Measurements from ENCODE around the gene ZNF587B.
"Not testable (repeated sequence)": the region's sequence is repeated elsewhere in the genome, so short reads cannot be mapped to it uniquely, and the experiment has no call there.

Gene ZNF587B

DNA sequence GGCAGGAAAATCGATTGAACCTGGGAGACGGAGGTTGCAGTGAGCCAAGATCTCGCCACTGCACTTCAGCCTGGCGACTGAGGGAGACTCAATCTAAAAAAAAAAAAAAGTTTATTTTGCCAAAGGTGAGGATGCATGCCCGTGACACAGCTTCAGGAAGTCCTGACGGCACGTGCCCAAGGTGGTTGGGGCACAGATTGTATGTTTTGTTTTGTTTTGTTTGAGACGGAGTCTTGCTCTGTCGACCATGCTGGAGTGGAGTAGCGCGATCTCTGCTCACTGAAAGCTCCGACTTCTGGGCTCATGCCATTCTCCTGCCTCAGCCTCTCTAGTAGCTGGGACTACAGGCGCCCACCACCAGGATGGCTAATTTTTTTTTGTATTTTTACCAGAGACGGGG, 12.1 kb upstream of the ZNF587B start:
- FAIRE-seq, result no peak

DNA sequence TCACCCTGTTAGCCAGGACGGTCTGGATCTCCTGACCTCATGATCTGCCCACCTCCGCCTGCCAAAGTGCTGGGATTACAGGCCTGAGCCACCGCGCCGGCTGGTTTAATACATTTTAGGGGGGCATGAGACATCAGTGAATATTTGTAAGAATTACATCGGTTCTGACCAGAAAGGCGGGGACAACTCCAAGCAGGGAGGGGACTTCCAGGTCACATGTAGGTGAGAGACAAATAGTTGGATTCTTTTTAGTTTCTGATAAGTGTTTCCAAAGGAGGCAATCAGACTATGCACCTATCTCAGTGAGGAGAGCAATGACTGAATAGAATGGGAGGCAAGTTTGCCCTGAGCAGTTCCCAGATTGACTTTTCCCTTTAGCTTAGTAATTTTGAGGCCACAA, 11.7 kb upstream of the ZNF587B start:
- DNase-seq (ENCODE audit: insufficient read length, low spot score) (no peak), FAIRE-seq (no peak)

More for the DNA sequence above, 12.1 kb upstream of the ZNF587B start:
- DNase-seq (ENCODE audit: insufficient read length, low spot score), result no peak

DNA sequence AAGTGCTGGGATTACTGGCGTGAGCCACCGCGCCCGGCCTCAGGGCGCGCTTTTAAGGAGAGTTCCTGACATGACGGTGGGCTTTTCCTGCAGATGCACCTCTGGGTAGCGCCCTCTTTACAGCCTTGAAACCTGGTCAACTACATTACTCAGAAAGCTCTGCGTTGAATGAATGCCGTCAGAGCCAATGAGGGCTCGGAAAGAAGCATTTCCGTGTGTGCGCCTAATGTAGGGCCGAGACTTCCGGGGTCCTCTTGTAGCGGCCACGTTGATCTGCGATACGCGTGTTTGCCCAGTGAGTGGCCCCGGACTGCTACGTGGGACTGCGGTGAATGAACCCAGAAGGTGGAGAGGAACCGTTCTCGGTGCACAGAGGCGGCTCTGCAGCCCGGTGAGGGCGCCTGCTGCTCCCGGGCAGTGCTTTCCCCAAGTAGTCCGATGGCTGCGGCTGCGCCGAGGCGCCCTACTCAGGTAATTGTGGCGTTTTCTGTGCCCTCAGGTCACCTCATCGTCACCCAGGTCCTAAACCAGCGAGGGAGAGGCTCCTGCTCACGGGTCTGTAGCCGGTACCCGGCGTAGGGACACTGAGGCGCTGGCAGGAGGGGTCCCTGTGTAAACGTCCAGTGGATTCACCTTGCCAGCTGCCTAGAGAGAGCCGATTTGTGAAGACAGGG, 10.5 kb upstream of the ZNF587B start:
- DNase-seq (ENCODE audit: insufficient read length, low spot score) (peak; percentile 97), FAIRE-seq (no peak)

DNA sequence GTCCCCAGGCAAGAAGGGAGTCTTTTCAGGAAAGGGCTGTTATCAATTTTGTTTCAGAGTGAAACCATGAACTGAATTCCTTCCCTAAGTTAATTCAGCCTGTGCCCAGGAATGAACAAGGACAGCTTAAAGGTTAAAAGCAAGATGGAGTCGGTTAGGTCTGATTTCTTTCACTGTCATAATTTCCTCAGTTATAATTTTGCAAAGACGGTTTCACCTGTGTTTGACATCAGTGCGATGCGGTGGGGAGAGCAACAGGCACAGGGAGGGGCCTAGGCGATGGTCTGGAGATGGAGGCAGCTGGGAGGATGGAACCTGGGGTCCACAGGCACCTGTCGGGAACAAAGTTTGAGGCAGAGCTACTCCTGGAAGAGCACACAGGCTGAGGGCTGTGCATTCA, 9.5 kb upstream of the ZNF587B start:
- DNase-seq (ENCODE audit: insufficient read length, low spot score) (no peak), FAIRE-seq (no peak)

DNA sequence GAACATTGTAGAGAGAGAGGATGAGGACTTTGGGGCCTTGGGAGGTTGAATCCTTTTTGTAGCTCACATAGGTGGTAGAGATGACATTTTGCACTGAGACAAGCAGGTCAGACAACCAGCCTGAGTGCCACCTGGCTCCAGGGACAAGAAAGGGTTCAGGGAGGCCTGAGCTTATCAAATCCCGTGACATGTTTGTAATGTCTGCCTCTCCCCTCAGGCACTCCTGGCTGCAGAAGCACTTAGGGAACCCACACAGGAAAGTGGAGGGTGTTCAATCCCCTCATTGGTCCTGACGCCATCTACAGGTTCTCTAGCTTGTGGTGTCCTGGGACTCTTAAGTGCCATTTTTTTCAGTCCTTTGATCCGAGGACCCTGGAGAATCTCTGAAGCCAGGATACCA, 9.0 kb upstream of the ZNF587B start:
- DNase-seq (ENCODE audit: insufficient read length, low spot score); FAIRE-seq: not testable (repeated sequence)

DNA sequence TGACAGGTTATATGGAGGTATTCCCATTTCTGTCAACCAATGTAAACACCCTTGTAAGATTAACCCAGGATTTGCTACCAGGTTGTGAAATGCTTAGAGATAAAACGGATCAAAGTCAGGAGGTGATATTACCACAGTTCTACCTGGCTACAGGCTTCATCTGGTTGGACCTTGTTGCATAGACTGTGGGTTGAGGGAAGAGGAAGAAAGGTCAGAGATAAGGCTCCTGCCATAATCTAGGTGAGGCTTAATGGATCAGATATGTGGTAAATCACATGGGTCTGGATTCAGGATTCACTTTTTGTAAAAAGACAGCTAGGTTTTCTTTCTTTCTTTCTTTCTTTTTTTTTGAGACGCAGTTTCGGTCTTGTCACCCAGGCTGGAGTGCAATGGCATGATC, 8.6 kb upstream of the ZNF587B start:
- not testable (repeated sequence) for FAIRE-seq; DNase-seq (ENCODE audit: insufficient read length, low spot score)

DNA sequence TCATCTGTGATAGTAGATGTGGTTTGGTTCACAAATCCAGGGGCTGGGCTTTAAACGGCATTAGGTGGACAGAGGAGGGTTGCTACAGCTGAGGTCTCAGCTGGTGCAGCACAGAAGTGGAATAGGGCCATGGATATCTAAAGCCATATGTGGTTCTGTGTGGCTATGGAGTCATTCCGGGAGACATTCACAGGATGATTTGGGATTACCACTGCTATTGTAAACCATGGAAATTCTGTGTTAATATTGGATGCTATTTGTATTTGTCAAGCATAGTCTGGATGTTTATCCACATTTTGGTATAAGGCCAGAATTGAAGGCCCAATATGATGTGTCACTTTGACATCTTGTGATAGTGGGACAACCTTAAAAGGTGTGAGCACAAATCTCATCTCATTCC, 6.9 kb upstream of the ZNF587B start:
- DNase-seq (ENCODE audit: insufficient read length, low spot score); FAIRE-seq: not testable (repeated sequence)

DNA sequence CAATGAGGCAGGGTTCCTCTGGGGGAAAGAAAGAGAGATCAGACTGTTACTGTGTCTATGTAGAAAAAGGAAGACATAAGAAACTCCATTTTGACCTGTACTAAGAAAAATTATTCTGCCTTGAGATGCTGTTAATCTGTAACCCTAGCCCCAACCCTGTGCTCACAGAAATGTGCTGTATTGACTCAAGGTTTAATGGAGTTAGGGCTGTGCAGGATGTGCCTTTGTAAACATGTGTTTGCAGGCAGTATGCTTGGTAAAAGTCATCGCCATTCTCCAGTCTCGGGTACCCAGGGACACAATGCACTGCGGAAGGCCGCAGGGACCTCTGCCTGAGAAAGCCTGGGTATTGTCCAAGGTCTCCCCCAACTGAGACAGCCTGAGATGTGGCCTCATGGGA, 6.5 kb upstream of the ZNF587B start:
- not testable (repeated sequence) for FAIRE-seq; DNase-seq (ENCODE audit: insufficient read length, low spot score)

DNA sequence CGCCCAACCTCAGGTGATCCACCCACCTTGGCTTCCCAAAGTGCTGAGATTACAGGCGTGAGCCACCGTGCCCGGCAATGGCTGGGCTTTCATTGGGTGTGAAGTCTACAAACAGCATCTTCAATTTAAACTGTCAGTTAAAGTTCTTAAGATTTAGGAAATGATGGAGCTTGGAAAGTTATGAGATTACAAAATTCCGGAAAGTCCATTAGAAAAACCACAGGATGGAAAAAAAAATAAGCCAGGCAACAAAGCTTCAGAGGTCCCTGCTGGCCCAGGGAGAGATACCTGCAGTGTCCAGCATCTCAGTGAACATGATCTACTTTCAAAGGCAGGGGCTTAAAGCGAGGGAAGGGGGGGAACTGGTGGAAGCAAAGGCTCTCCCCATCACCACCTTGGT, 4.6 kb upstream of the ZNF587B start:
- FAIRE-seq (no peak), DNase-seq (ENCODE audit: insufficient read length, low spot score) (no peak)

DNA sequence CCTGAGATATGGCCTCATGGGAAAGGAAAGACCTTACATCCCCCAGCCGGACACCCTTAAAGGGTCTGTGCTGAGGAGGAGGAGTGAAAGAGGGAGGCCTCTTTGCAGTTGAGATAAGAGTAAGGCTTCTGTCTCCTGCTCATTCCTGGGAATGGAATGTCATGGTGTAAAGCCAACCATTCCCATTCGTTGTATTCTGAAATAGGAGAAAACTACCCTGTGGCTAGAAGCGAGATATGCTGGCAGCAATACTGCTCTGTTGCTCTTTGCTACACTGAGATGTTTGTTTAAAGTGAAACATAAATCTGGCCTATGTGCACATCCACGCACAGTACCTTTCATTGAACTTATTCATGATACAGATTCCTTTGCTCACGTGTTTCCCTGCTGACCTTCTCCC, 783 bp upstream of the ZNF587B start:
- DNase-seq (ENCODE audit: insufficient read length, low spot score) (no peak), FAIRE-seq (no peak)

DNA sequence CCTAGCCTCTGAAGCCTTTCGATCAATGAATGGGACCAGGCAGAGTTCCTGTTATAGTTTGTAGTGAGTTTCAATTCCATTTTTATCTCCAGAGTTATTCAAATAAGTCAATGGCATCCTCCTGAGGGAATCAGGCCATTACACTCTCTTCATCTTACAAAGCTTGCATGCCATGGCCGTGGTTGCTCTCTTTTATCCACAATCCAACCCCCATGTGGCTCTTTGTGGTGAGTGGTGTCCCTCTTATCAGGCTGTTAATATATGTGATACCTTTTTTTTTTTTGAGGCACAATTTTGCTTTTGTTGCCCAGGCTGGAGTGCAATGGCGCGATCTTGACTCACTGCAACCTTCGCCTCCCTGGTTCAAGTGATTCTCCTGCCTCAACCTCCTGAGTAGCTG, 6.9 kb downstream of the ZNF587B start:
- not testable (repeated sequence) for DNase-seq (ENCODE audit: insufficient read length, low spot score); FAIRE-seq

DNA sequence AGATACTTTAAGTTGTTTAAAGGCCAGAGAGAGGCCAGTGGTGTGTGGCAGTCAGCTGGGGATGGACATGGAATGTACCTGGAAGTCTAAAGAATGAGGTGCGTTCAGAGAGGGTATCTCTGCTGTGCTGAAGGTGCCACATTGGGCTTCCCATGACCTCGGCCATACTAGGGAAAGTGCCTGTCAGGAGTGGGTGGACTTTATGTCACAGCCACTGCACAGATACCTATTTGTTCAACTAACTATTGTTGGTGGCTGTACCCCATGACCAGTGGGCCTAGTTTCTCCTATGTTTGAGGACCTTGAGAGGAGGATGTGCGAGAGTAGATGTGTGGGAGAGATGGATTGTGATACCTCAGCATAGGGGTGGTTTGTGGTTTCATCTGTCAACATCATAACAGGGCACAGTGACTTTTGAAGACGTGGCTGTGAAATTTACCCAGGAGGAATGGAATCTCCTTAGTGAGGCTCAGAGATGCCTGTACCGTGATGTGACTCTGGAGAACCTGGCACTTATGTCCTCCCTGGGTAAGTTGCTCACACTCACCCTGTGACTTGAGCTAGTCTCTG, 8.6 kb downstream of the ZNF587B start:
- FAIRE-seq; DNase-seq (ENCODE audit: insufficient read length, low spot score): not testable (repeated sequence)

DNA sequence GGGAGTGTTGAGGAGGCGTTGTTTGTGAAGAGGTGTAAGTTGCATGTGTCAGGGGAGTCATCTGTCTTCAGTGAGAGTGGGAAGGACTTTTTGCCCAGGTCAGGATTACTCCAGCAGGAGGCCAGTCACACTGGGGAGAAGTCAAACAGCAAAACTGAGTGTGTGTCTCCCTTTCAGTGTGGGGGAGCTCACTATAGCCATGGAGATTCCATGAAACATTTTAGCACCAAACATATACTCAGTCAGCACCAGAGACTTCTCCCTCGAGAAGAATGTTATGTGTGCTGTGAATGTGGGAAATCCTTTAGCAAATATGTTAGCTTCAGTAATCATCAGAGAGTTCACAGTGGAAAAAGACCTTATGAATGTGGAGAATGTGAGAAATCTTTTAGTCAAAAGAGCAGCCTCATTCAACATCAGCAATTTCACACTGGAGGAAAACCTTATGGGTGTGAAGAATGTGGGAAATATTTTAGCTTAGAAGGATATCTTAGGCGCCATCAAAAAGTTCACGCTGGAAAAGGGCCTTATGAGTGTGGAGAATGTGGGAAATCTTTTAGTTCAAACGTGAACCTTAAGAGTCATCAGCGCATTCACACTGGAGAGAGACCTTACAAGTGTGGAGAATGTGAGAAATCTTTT, 11.1 kb downstream of the ZNF587B start:
- DNase-seq (ENCODE audit: insufficient read length, low spot score) (no peak), FAIRE-seq (no peak)

DNA sequence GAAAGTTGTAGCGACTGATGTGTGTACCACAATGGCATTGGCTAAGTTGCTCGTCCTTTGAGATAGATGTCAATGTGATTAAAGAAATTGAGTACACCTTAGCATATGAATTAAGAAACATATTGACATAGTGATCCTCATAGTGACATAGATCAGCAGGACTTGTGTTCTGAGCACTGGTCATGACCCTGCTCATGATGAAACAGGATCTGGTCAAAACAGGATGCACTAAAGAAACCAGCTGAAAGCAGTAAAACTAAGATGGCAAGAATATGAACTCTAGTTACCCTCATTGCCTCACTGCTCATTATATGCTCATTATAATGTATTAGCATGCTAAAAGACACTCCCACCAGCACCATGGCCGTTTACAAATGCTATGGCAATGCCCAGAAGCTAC, 17.1 kb downstream of the ZNF587B start:
- FAIRE-seq; DNase-seq (ENCODE audit: insufficient read length, low spot score): not testable (repeated sequence)

DNA sequence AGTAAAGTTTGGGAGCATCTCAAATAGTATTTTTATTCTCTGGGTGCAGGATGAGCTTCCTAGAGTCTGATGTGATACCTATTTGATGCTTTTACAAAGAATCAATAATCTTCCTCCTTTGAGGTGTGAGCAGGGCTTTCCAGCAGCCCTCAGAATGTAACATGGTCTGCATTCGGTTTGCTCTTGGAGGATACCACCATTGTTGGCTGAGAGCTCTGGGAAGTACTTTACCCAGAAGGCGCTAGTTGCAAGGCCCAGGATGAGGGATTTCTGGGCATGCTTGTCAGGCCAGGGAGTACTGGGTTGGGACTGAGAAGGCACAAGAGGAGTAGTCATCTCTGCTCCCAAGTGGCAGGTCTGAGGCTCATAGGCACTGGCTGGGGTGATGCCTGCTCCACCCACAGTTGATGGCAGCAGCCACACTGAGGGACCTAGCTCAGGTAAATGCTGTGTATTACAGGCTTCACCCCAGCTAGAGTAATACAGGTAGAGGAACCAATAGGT, 19.1 kb downstream of the ZNF587B start:
- DNase-seq (ENCODE audit: insufficient read length, low spot score); FAIRE-seq: not testable (repeated sequence)

DNA sequence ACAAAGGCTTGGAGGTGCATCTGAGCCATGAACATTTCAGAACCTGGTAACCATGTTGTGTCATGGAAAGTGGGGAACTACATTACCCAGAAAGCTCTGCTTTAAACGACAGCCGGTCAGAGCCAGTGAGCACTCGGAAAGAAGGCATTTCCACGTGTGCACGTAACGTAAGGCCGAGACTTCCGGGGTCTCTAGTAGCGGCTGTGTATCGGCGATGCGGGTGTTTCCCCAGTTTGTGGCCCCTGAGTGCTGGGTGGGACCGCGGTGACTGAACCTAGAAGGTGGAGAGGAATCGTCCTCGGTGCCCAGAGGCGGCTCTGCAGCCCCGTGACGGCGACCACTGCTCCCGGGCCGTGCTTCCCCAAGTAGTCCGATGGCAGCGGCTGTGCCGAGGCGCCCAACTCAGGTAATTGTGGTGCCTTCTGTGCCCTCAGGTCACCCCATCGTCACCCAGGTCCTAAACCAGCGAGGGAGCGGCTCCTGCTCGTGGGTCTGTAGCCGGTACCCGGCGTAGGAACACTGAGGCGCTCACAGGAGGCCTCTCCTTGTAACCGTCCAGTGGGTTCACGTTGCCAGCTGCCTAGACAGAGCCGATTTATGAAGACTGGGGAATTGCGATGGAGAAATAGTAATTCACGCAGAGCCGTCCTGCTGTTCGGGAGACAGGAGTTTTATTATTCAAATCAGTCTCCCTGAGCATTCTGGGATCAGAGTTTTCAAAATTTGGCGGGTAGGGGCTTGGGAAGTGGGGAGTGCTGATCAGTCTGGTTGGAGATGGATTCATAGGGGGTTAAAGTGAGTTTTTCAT, 19.8 kb downstream of the ZNF587B start, which contains the start of gene ZNF587:
Gene ZNF587 (plus strand): TSS at position 194 of the 808 bp plus-strand sequence. CDS start 180 bp downstream, at position 374.
- peak; percentile 96 for FAIRE-seq
- peak; percentile 74 for DNase-seq (ENCODE audit: insufficient read length, low spot score)

DNA sequence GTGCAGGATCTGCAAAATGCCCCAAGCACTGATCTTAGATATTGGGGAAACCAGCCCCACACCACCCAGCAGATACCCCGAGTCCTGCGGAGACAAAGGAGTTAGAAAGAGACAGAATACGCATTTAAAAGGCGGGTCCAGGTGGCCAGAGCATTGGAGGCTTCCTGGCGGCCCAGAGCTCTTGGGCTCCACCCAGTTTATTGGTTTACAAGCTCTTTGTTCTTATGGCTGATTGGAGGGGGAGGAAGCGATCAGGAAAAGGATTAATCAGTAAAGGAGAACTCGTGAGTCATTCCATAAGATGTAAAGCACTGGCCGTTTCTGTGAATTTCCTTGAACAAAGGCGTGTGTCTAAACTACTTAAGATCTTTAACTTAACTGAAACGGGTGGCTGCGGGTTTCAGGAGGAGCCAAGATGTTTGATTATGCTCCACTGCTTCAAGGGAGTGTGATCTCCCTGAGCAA, 20.5 kb downstream of the ZNF587B start:
- DNase-seq (ENCODE audit: insufficient read length, low spot score), result no peak

DNA sequence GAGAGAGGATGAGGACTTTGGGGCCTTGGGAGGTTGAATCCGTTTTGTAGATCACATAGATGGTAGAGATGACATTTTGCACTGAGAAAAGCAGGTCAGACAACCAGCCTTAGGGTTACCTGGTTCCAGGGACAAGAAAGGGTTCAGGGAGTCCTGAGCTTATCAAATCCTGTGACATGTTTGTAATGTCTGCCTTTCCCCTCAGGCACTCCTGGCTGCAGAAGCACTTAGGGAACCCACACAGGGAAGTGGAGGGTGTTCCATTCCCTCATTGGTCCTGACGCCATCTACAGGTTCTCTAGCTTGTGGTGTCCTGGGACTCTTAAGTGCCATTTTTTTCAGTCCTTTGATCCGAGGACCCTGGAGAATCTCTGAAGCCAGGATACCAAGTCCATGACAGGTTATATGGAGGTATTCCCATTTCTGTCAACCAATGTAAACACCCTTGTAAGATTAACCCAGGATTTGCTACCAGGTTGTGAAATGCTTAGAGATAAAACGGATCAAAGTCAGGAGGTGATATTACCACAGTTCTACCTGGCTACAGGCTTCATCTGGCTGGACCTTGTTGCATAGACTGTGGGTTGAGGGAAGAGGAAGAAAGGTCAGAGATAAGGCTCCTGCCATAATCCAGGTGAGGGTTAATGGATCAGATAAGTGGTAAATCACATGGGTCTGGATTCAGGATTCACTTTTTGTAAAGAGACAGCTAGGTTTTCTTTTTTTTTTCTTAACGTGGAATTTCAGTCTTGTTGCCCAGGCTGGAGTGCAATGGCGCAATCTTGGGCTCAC, 21.9 kb downstream of the ZNF587B start:
- not testable (repeated sequence) for DNase-seq (ENCODE audit: insufficient read length, low spot score); FAIRE-seq

More for the DNA sequence above, 20.5 kb downstream of the ZNF587B start:
- no peak for FAIRE-seq

DNA sequence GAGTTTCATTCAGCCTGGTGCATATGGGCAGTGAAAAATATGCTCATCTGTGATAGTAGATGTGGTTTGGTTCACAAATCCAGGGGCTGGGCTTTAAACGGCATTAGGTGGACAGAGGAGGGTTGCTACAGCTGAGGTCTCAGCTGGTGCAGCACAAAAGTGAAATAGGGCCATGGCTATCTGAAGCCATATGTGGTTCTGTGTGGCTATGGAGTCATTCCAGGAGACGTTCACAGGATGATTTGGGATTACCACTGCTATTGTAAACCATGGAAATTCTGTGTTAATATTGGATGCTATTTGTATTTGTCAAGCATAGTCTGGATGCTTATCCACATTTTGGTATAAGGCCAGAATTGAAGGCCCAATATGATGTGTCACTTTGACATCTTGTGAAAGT, 24.0 kb downstream of the ZNF587B start:
- not testable (repeated sequence) for FAIRE-seq; DNase-seq (ENCODE audit: insufficient read length, low spot score)

DNA sequence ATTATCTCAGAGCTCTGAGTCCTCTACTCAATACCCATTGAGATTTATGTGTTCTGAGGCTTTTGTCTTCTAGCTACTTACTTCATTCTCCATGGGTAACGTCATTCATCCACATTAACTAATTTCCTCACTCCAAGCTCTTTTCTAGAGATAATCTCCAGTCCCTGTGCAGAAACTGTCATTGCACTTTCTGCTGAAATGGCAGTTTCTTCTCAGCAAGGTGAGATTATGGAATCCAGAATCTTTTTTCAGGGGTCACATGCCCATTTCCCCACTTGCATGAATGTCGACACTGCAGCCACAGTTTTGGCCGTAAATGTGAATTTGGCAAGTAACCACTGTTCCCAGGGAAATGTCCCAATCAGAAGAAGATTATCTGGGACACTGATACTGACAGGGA, 32.3 kb downstream of the ZNF587B start:
- not testable (repeated sequence) for FAIRE-seq; DNase-seq (ENCODE audit: insufficient read length, low spot score)

Data from HTR-8/SVneo (cell line).